Measurements from ENCODE around the gene NWD2.

DNA sequence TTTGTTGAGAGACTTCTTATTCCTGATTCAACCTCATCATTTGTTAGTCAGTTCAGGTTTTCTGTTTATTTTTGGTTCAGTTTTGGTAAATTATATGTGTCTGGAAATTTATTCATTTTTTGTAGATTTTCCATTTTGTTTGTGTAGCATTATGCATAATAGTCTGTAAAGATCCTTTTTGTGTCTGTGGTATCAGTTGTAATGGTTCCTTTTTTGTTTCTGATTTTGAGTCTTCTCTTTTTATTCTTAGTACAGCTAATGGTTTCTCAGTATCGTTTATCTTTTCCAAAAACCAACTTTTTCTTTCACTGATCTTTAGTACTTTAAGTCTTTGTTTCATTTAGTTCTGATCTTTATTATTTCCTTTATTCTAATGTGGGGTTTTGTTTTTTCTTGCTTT is 61.4 kb downstream of the NWD2 start:
- TF ChIP-seq, protein P1, sequence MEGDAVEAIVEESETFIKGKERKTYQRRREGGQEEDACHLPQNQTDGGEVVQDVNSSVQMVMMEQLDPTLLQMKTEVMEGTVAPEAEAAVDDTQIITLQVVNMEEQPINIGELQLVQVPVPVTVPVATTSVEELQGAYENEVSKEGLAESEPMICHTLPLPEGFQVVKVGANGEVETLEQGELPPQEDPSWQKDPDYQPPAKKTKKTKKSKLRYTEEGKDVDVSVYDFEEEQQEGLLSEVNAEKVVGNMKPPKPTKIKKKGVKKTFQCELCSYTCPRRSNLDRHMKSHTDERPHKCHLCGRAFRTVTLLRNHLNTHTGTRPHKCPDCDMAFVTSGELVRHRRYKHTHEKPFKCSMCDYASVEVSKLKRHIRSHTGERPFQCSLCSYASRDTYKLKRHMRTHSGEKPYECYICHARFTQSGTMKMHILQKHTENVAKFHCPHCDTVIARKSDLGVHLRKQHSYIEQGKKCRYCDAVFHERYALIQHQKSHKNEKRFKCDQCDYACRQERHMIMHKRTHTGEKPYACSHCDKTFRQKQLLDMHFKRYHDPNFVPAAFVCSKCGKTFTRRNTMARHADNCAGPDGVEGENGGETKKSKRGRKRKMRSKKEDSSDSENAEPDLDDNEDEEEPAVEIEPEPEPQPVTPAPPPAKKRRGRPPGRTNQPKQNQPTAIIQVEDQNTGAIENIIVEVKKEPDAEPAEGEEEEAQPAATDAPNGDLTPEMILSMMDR (IDR thresholded peaks at IDR 0.05 in 4 of 5, conservative IDR thresholded peaks at IDR 0.05 in 1 of 5) = no peak
- no peak for TF ChIP-seq POLR2A (IDR thresholded peaks at IDR 0.05)

Data from gastrocnemius medialis (tissue), 4 donors.